ENCODE results near the gene TEX2. TPM values are rescaled to one million over a fixed set of nuclear protein-coding genes. Genes with fewer than 3 reads are reported as not detected.

Gene TEX2
- total and polyA plus RNA-seq, 2 of the 13 experiments (the other 11 are each of a cell fraction or from before 2014, with no cell fraction given): 21.4 to 37.7 TPM

DNA sequence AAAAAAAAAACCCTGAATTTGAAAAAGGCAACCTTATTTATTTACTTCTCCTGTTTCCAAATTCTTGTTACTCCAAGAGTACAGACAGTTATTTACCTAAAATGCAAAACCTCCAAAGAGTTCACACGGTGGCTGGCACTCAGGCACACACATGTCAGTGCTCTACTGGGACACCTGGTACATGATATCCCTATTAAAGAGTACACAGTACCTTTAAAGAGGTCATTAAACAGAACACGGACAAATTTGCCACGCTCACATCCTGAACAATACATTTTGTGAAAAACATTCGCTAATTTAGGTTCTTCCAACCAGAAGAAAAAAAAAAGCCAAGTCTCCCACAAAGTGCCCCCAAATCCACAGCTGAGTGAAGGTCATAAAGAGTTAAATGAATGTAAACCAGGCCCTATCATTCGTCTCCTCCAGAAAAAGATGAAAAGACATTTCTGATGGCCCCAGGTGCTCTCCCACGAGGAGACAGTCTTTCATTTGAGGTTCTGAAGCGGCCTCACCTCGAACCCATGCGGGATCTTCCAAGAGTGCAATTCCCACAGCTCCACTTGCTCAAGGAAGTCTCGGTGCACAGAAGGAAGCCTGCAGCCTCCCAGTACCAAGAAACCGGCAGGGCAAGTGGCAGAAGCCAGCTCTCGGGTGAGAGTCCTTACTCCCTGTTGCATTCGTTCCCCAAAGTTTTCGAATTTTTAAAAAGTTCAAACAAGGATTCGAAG, 134.1 kb downstream of the TEX2 start (continued):
- TF ChIP-seq SOX6 (IDR thresholded peaks at IDR 0.05) (no peak), SOX6 (CRISPR knock-in tag; IDR thresholded peaks at IDR 0.05) (no peak; the same call in 1 of the 2 replicates), NR2F2 (IDR thresholded peaks at IDR 0.05; ENCODE audit: borderline replicate concordance, low read depth) (no peak), NBN (conservative IDR thresholded peaks at IDR 0.05) (no peak), ZNF326 (CRISPR knock-in tag; IDR thresholded peaks at IDR 0.05; ENCODE audit: borderline replicate concordance) (no peak), NCOA2 (CRISPR knock-in tag; IDR thresholded peaks at IDR 0.05) (no peak), GATAD1 (CRISPR knock-in tag; IDR thresholded peaks at IDR 0.05) (no peak), TEAD2 (CRISPR knock-in tag; IDR thresholded peaks at IDR 0.05) (no peak), HOXA7 (CRISPR knock-in tag; IDR thresholded peaks at IDR 0.05) (no peak), ZNF629 (CRISPR knock-in tag; conservative IDR thresholded peaks at IDR 0.05) (no peak), SNAI1 (CRISPR knock-in tag; IDR thresholded peaks at IDR 0.05; ENCODE audit: borderline replicate concordance) (0 out of 2 replicates have a peak, but pooled peaks have one; percentile 60), ZNF337 (CRISPR knock-in tag; IDR thresholded peaks at IDR 0.05; ENCODE audit: borderline replicate concordance, low read depth) (no peak), GZF1 (CRISPR knock-in tag; IDR thresholded peaks at IDR 0.05) (0 out of 2 replicates have a peak, but pooled peaks have one; percentile 6), ZNF205 (CRISPR knock-in tag; IDR thresholded peaks at IDR 0.05) (no peak), ZFP36L2 (CRISPR knock-in tag; IDR thresholded peaks at IDR 0.05) (no peak), ZNF7 (CRISPR knock-in tag; IDR thresholded peaks at IDR 0.05) (no peak), ZNF746 (CRISPR knock-in tag; IDR thresholded peaks at IDR 0.05) (no peak), ZBTB1 (CRISPR knock-in tag; IDR thresholded peaks at IDR 0.05; ENCODE audit: borderline replicate concordance) (no peak), TCF7L2 (IDR thresholded peaks at IDR 0.05; ENCODE audit: low read depth, low read length) (no peak), ZNF614 (CRISPR knock-in tag; IDR thresholded peaks at IDR 0.05; ENCODE audit: borderline replicate concordance) (no peak), RARA (CRISPR knock-in tag; IDR thresholded peaks at IDR 0.05) (no peak), SIX4 (CRISPR knock-in tag; IDR thresholded peaks at IDR 0.05) (no peak), FOXK2 (IDR thresholded peaks at IDR 0.05) (no peak), ZNF552 (CRISPR knock-in tag; IDR thresholded peaks at IDR 0.05; ENCODE audit: borderline replicate concordance) (no peak)
- TF ChIP-seq, protein P1, sequence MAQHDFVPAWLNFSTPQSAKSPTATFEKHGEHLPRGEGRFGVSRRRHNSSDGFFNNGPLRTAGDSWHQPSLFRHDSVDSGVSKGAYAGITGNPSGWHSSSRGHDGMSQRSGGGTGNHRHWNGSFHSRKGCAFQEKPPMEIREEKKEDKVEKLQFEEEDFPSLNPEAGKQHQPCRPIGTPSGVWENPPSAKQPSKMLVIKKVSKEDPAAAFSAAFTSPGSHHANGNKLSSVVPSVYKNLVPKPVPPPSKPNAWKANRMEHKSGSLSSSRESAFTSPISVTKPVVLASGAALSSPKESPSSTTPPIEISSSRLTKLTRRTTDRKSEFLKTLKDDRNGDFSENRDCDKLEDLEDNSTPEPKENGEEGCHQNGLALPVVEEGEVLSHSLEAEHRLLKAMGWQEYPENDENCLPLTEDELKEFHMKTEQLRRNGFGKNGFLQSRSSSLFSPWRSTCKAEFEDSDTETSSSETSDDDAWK (CRISPR knock-in tag; IDR thresholded peaks at IDR 0.05): no peak
- TF ChIP-seq, protein P2, sequence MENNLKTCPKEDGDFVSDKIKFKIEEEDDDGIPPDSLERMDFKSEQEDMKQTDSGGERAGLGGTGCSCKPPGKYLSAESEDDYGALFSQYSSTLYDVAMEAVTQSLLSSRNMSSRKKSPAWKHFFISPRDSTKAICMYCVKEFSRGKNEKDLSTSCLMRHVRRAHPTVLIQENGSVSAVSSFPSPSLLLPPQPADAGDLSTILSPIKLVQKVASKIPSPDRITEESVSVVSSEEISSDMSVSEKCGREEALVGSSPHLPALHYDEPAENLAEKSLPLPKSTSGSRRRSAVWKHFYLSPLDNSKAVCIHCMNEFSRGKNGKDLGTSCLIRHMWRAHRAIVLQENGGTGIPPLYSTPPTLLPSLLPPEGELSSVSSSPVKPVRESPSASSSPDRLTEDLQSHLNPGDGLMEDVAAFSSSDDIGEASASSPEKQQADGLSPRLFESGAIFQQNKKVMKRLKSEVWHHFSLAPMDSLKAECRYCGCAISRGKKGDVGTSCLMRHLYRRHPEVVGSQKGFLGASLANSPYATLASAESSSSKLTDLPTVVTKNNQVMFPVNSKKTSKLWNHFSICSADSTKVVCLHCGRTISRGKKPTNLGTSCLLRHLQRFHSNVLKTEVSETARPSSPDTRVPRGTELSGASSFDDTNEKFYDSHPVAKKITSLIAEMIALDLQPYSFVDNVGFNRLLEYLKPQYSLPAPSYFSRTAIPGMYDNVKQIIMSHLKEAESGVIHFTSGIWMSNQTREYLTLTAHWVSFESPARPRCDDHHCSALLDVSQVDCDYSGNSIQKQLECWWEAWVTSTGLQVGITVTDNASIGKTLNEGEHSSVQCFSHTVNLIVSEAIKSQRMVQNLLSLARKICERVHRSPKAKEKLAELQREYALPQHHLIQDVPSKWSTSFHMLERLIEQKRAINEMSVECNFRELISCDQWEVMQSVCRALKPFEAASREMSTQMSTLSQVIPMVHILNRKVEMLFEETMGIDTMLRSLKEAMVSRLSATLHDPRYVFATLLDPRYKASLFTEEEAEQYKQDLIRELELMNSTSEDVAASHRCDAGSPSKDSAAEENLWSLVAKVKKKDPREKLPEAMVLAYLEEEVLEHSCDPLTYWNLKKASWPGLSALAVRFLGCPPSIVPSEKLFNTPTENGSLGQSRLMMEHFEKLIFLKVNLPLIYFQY (CRISPR knock-in tag; IDR thresholded peaks at IDR 0.05; ENCODE audit: borderline replicate concordance): no peak
- TF ChIP-seq, protein P3, sequence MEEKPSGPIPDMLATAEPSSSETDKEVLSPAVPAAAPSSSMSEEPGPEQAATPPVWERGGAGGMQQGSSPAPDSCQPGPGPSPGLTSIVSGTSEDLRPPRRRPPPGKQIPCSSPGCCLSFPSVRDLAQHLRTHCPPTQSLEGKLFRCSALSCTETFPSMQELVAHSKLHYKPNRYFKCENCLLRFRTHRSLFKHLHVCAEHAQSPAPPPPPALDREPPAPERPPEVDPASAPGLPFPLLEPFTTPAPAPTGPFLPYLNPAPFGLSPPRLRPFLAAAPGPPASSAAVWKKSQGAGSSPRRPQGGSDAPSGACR (CRISPR knock-in tag; IDR thresholded peaks at IDR 0.05): 0 out of 2 replicates have a peak, but pooled peaks have one; percentile 12
- TF ChIP-seq, protein P4, sequence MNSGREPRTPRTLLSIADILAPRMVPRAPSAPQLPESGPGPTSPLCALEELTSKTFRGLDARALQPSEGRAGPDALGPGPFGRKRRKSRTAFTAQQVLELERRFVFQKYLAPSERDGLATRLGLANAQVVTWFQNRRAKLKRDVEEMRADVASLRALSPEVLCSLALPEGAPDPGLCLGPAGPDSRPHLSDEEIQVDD (CRISPR knock-in tag; IDR thresholded peaks at IDR 0.05; ENCODE audit: borderline replicate concordance): no peak

Measured in HepG2 (cell line).